KBM-7 (cell line): ENCODE data around the gene HDAC9.
A peak's percentile ranks its signal among the peaks of the same experiment; 100 is the strongest.

ENCODE experiments used
- DNase-seq: peaks from one replicate; pipeline ENCODE4 v3.0.0-alpha.2; 2015
- in situ Hi-C: fragments of 300-500 bp; cut with MboI; formaldehyde crosslinking; loops from 2 replicates; pipeline ENCODE4 v1.14.3; 2020; ENCODE audit warnings: low sequenced_read_pairs, low pct_unique_long_range_greater_than_20kb, mixed read lengths

The HDAC9 gene

DNA sequence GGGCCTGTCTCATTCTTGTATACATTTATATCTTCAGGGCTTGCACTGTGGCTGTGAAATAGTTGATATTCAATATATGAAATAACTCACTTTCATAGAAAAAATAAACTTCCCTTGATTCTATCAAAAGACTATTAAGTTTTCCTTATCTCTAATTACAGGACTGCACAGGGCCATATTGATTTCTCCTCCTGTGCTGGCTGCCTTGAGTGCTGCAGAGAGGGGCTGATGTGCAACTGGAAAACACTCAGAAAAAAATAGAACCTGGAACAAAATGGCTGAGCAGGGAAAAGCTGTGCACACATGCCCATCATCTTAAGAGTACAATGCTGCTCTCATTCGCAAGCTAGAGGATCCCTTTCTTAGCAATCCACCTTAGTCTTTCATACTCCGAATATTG is 5.9 kb upstream of the HDAC9 start:
- no peak for DNase-seq
- in situ Hi-C loops: no loop called here

DNA sequence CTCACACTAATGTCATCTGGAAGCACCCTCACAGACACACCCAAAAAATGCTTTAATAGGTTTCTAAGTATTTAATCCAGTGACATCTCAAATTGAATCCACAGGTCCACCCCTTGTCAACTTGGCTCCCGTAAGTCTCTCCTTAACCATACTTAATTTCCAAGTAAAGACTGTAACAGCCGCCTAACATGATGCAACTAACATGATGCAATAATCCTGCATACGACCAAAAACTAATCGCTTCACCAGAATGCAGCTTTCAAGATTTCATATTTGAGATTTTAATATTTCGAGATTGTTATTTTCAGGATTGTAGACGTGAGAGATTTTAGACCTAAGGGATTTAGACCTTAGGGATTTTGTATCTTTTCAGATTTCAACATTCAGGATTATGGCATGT is 3.7 kb upstream of the HDAC9 start:
- no peak for DNase-seq
- in situ Hi-C loops: no loop called here

DNA sequence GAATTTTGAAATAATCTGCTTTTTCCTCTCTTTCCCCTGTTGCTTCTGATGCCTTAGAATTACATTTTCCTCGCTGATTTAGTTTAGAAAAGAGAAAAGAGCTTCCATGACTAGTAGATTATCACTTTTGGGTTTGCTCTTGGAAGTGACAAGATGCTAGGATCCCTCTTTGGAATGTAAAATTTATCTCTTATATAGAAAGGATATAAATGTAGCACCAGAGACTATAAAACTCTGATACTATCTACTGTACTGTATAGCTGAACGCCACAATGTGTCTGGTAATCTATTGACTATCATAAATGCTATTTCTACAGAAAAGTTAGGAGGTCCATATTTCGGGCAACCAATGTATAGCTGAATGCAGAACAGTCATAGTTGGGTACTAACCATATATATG is 1.1 kb upstream of the HDAC9 start:
- DNase-seq: no peak

DNA sequence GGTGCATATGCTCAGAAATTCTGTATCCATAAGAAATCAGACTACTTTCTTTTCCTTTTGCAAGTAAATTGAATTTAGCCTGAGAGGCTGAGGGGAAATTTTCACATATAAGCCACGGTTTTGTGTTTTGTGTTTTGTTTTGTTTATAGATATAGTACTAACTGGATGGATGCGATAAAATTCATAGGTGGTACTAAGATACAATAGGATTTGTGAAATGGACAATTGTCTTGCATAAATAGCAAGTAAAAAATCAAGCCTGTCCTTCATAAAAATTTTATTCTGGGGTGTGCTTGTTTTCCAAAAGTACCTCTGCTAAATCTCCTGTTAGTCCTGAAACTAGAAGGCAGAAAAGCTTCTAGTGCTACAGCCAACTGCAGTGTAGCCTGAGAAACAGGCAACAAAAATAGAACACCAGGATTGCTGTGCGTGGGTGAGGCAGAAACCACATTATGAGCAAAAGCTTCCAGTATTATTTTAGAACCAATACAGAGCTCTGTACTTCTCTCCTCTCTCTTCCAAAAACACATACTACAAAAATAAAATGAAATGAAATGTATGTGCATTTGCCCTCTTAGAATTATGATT is 634 bp upstream of the HDAC9 start:
- in situ Hi-C loops: no loop called here
- peak; percentile 44 for DNase-seq

More for the DNA sequence above, 1.1 kb upstream of the HDAC9 start:
- in situ Hi-C loops: no loop called here

DNA sequence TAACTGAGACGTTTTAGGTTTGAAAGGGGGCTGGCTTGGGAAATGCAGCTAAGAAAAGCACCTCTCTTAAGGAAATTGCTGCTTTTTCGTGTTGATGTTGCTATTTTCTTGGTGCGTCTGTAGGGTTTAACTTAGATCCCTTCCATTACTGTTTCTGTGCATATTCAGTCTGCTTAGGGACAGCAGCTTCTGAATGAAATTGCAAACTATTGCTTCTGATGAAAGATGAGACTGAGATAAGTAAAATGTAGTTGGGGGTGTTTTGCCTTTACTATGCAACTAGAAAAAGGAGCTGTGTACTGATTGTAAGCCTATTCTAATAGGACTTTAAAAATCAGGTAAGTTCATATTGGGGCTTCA is 772 bp downstream of the HDAC9 start:
- DNase-seq: no peak
- in situ Hi-C loops: no loop called here

DNA sequence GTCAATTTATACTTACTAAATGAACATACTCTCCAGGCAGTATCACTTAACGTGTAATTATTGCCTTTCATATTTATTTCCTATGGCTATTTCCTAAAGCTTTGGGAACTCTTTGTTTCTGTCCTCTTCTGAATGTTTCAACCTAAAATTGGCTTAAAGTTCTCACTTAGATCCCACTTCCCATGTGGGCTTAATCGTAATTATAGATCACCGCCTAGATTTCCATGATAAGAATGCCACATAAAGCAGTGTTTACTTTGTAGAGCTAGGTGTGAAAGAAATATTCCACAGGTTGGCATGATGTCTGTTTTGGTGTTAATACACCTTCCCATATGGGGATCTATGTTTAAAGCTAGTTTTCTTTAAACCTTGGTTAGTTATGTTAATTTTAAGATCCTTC is 1.5 kb downstream of the HDAC9 start:
- in situ Hi-C loops: no loop called here
- no peak for DNase-seq

DNA sequence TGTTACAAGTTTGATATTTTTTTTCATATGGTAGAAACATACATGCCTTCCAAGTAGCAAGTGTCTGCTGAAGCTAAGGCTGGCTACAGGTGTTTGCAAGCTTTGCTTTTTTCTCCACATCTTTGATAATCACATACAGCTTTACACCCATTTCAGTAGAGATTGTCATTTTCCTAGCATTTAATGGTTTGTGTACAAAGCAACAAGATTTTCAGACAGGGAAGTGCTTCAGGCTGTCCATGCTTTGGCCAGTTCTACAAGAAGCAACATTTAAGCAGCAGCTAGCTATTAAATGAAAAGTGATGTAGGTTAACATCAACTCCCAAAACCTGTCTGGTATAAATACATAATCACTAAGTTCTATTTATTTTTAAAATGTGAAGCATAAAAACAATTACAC is 2.3 kb downstream of the HDAC9 start:
- no peak for DNase-seq
- in situ Hi-C loops: no loop called here

DNA sequence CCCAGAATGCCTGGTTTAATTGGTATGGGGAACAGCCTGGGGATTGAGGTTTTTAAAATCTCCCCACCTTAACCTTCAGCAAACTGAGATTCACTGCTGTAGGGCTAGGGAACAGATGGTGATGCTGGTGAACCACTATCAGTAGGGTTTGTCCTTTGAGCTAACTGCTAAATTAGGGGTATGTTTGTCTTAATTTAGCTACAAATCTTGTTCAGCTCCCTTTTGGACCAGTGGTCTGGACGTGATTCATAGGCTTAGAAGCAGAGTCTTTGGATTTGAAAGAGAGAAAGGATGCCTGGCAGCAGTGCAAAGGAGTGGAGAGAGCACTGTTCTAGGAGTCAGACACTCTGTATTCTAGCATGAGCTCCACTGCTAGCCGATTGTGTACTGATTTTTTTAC is 2.8 kb downstream of the HDAC9 start:
- in situ Hi-C loops: no loop called here
- no peak for DNase-seq

DNA sequence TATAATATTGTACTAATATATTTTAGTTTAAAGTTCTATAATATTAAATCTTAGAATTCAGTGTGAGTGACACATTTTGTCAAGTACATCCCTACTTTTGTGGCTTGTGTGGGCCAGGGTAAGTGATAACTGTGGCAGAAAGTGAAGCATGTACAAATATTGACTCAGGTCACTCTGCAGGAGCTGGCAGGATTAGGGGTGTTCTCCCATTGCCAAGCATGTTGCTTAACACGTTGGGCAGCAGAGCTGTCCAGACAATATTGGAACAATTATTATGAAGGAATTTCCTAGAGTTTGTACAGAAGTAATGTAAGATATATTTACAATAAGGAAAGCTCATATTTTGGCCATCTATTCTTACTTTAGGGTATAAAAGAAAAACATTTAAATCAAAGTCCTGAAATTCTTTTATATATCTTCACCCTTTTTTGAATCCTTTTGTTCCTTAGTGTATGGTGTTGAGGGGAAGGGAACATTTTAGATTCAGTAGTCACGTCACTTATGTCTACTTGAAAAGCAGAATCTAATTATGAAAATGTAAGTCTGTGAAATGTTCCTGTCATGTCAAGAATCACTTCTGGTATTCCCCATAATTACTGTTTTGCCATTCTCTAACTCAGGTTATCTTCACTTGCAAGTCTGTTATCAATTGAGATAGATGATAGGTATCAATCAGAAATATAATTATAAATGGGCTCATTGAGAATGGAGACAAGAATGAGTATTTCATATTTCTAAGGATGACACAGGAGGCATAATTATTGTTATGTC is 4.0 kb downstream of the HDAC9 start:
- DNase-seq: no peak
- in situ Hi-C loops: no loop called here

DNA sequence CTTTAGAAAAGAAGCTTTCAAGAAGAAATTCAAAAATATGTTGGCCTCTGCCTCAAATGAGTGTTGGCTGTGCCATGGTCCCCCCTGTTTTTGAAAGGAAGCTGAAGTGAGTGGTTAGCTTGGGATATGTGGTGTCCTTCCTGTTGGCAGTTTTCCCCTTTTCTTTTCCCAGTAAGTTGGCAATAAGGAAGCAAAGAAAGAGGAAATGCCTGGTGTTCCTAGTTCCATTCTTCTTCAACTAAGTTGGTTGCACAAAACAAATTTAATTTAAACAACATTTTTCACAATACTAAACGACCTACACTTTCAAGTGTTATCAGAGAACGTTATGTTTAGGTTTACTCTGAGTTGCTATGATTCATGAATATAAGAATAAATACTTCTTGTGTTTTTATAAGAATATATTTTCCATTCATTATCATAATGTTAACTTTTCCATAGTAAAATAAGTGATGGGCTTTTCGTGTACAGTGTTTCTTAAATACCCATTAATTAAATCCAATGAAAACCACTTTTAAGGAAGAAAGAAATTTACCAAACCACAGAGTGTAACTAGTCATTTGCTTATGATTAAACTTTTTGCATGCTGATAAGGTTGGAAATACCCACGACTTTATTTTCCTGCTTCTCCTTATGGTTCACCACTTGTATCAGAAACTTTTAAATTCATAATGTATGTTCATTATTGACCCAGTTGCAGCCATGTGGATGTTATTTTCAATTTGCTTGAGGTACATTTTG is 7.7 kb downstream of the HDAC9 start:
- in situ Hi-C loops: no loop called here
- DNase-seq: no peak

DNA sequence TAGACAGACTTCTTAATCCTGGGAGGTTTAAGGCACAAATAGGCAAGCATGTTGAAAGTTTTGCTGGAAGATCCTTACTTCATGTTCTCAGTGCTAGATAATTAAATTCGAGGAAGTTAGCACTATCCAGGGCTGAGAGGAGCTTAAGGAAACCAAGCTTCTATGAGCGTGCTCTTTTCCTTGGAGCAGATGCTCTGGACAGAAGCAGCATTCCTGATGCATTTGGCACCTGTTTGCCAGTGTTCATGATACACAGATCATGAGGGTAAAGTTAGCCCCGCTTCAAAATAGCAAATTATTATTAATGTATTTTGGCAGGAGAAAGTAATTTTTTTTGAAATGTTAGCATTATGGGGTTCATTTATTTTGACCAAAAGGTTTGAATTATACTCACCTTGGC is 9.4 kb downstream of the HDAC9 start:
- no peak for DNase-seq
- in situ Hi-C loops: no loop called here

DNA sequence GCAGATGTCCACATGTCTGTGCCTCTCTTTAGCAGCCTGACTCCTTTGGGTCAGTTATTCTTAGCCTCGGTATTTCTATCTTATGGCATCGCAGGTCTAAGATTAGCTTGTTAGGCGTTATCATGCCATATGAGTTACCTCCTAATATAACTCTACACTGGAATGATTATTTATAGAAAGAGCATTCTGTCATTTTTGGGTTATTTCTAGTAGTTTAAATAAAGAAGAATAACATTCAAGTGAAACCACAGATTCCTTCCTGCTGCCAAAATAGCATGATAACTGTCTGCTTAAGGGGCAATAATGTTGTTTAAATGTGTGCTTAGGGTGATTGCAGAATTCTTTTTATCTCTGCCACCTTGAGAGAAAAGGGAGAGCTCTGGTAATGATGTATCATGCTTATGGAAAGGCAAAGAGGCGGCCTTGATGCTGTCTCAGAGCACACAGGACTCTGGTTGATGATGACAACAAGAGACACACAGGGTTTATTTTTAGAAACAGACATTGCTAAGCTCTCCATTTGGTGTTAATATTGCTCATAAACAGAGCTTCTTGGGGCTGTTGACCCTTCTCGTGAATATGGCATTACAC is 10.4 kb downstream of the HDAC9 start:
- in situ Hi-C loops: no loop called here
- DNase-seq: peak; percentile 15

DNA sequence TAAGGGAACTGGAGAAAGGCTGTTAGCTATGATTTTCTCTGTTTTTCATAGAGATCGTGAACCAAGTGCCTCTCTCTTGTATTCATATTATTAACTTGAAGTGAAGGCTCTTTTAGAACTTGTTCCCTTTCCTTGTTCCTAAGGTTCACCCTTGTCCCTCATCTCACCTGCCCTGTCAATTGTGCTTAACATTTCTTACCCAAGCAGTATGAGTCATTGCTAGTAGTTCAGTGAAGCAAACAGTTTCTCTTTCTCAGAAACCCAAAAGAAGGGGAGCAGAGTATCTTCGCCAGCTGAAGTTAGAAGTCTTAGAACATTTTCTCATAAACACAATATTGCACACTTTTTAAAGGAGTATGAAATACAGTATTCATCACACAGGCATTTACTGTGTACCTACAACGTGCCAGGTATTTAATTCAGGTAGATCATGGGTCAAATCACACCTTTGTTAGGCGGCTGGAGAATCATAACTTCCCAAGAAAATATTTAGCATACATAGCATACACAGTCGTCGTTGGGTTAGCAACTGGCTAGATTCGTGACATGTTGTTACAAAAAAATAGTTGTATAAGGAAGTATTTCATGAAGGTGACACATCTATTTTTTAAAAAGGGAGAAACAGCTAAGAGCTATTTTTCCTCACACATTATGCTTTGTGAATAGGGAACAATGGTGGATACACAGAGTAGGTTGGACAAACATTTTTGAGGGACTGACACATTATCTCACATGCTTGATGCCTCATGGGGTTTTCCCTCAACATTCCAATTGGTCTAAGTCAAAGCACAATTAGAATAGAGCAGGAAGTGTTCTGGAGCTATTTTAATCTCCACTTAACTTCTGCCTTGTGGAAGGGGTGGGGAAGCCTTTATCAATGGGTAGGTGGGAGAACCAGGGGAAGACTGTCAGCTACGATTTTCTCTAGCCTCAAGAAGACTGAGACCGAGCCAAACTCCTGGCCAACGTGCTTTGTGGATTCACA is 13.2 kb downstream of the HDAC9 start:
- DNase-seq: no peak
- in situ Hi-C loops: no loop called here

DNA sequence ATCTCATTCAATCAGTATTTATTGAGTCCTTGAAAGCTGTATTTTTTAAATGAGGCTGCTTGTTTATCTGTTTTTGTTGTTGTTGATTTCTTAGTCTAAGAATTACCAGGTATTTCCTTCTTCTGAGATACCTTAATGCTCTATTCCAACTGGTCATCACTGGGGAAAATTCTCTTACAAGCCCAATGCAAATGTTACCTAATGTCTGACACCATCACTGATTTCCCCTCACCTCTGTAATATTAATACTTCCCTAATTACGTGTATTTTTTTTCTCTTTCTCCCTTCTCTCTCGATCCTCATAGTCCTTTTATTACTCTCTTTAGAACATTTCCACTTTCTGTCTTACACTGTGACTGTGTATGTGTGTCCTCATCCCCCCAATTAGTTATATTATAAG is 13.9 kb downstream of the HDAC9 start:
- no peak for DNase-seq
- in situ Hi-C loops: no loop called here

DNA sequence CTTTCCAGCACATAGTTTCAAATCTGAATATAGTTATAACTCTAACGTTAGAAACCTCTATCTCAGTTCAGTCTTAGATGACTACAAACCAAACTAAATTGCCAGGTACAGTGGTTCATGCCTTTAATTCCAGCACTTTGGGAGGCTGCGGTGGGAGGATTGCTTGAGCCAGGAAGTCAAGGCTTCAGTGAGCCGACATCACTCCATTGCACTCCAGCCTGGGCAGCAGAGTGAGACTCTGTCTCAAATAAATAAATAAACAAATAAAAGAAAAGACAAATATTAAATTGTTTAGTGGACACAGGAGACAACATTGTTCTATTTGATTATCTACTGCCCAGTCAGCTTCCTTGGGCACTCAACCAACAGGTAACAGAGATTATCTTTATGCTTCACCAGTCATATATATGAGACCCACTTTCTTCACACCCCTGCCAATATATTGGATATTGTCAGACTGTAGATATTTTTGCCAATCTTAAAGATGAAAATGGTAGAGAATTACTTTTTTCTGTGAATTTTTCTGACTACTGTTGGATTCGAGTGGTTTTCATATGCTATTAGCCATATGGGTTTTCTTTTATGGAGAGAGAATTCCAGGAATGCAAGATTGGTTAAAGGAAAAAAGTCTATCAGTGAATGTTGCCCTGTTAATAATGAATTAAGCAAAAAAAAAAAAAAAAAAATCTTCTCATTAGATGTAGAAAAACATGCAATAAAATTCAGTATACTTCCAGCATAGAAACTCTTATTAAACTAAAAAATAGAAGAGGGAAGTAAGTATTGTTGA is 16.0 kb downstream of the HDAC9 start:
- in situ Hi-C loops: no loop called here
- DNase-seq: no peak

DNA sequence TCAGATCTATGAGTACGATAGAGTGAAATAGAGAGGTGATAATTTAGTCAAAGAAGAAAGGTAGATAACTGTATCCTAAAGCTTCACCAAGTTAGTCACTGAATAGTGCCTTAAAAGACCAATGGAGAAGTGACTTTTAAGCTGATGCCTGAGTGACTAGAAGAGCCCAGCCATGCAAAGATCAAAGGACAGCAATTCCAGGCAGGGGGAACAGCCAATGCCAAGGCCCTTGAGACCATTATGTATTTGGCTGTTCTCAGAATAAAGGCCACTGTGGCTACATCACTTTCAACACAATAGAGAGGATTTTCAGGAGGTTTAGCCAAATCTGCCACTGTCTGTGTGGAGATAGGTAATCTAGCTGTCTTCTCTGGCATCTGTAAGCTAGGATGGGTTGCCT is 17.8 kb downstream of the HDAC9 start:
- no peak for DNase-seq
- in situ Hi-C loops: no loop called here

DNA sequence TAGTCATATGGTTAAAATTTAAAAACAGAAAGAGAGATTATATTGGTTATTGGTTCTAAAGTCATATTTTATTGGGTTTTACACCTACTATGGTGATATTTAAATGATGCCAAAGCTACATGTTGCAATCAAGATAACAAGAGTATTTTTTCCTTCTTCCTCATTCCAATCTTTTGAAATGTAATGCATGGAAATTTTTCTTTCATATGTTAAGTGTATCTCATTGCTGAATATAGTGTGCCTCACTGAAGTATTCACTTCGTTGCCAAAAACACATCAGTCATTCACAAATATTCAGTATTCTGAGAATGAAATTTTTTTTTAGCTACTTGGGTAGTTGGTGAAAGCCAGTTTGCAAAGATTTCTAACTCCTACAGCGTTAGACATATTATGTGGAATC is 19.5 kb downstream of the HDAC9 start:
- in situ Hi-C loops: no loop called here
- no peak for DNase-seq

DNA sequence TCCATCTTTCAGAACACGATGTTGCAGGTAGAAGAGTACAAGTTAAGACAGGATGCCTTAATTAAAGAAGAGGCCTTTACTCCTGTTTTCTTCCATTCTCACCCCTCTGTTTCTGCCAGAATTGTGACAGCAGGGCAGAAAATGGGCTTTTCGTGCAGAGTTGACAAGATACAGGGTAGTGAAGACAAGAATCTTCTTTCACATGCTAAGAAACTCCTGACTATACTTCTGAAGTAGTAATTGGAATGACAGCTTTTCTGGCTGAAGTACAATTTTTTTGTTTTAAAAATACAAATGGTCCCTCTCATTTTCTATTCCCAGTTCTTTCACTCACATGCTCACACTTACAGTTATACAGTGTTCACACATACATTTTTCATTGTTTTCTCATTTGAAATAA is 22.1 kb downstream of the HDAC9 start:
- DNase-seq: no peak
- in situ Hi-C loops: no loop called here
